HepG2 (cell line): ENCODE results near the gene WBP1. TPM values are rescaled to one million over a fixed set of nuclear protein-coding genes. Genes with fewer than 3 reads are reported as not detected.

Experiments used
- E2F1 ChIP-seq: sonication (generic); formaldehyde crosslinking; IDR thresholded peaks from 2 replicates; pipeline ENCODE4 v1.5.0; 2020; ENCODE audit warnings: missing genetic modification reagents
- FOXA3 ChIP-seq: IDR thresholded peaks from 2 replicates; pipeline ENCODE4 v1.6.1; 2016; ENCODE audit warnings: missing genetic modification reagents, missing compliant biosample characterization
- NR2F2 ChIP-seq: IDR thresholded peaks from 2 replicates; pipeline ENCODE4 v1.6.1; 2012; ENCODE audit warnings: low read depth, inconsistent platforms, borderline replicate concordance
- SETDB1 ChIP-seq: sonication (generic); formaldehyde crosslinking; IDR thresholded peaks from 2 replicates; pipeline ENCODE4 v1.5.1; 2020; ENCODE audit warnings: missing genetic modification reagents, mild to moderate bottlenecking, borderline replicate concordance
- SOX6 ChIP-seq, 2 experiments: fragments of 450-650 bp in 1 of 2; sonication (generic) in 1 of 2; formaldehyde crosslinking in 1 of 2; IDR thresholded peaks; 2 replicates each; pipeline versions ENCODE4 v1.4.0 to v1.6.1; 2017 to 2020; ENCODE audit warnings: antibody characterized with exemption in 1 of 2, mild to moderate bottlenecking in 1 of 2, missing genetic modification reagents in 1 of 2
- TARDBP ChIP-seq: sonication (generic); formaldehyde crosslinking; IDR thresholded peaks from 2 replicates; pipeline ENCODE4 v1.8.0; 2022; ENCODE audit warnings: mild to moderate bottlenecking, missing genetic modification reagents
- THAP9 ChIP-seq: sonication (generic); formaldehyde crosslinking; IDR thresholded peaks from 2 replicates; pipeline ENCODE4; 2020; ENCODE audit warnings: missing genetic modification reagents, mild to moderate bottlenecking, borderline replicate concordance
- TOE1 ChIP-seq: sonication (generic); formaldehyde crosslinking; IDR thresholded peaks from 2 replicates; pipeline ENCODE4 v1.4.0; 2020; ENCODE audit warnings: mild to moderate bottlenecking, missing genetic modification reagents
- YY1 ChIP-seq: IDR thresholded peaks from 2 replicates; pipeline ENCODE4 v1.6.1; 2011; ENCODE audit warnings: low read length, low read depth, moderate library complexity, mild to moderate bottlenecking; ENCODE audit not compliant: insufficient read depth, insufficient replicate concordance
- ZNF878 ChIP-seq: sonication (generic); formaldehyde crosslinking; IDR thresholded peaks from 2 replicates; pipeline ENCODE4 v1.8.1; 2023; ENCODE audit warnings: mild to moderate bottlenecking, missing genetic modification reagents, moderate library complexity
- polyA plus RNA-seq, 8 experiments: library from polyadenylated mRNA; depleted of rRNA in 3 of 8; stranded (reverse) in 7 of 8; unstranded in 1 of 8; fragments of >200 nt; fragmentation: Illumina TruSeq in 4 of 8; extraction: Trizol in 4 of 8; gene quantifications; 2 replicates each; pipeline versions ENCODE4 v1.2.1 to v1.2.3, GENCODE V29; 2011 to 2016; ENCODE audit warnings: low read depth in 4 of 8, missing spikeins in 1 of 8, mixed read lengths in 1 of 8; ENCODE audit not compliant: insufficient read depth in 1 of 8
- total RNA-seq, 5 experiments: library from RNA; depleted of rRNA; stranded (reverse); fragments of >200 nt; fragmentation: Illumina TruSeq; extraction: Trizol; gene quantifications; 2 replicates each; pipeline ENCODE4 v1.2.3, GENCODE V29; 2016; ENCODE audit warnings: low read depth in 1 of 5
- TF ChIP-seq, protein P1 (sequence below): sonication (generic); formaldehyde crosslinking; IDR thresholded peaks from 2 replicates; pipeline ENCODE4 v1.5.1; 2020; ENCODE audit warnings: missing genetic modification reagents, mild to moderate bottlenecking, borderline replicate concordance
- TF ChIP-seq, protein P2 (sequence below): fragments of 450-650 bp; IDR thresholded peaks from 2 replicates; pipeline ENCODE4 v1.6.1; 2017; ENCODE audit warnings: mild to moderate bottlenecking
- TF ChIP-seq, protein P3 (sequence below): sonication (generic); formaldehyde crosslinking; IDR thresholded peaks from 2 replicates; pipeline ENCODE4 v1.4.0; 2020; ENCODE audit warnings: mild to moderate bottlenecking, missing genetic modification reagents

The WBP1 gene
- total and polyA plus RNA-seq, 2 of the 13 experiments (the other 11 are each of a cell fraction or from before 2014, with no cell fraction given) = 38.8 to 85.7 TPM

DNA sequence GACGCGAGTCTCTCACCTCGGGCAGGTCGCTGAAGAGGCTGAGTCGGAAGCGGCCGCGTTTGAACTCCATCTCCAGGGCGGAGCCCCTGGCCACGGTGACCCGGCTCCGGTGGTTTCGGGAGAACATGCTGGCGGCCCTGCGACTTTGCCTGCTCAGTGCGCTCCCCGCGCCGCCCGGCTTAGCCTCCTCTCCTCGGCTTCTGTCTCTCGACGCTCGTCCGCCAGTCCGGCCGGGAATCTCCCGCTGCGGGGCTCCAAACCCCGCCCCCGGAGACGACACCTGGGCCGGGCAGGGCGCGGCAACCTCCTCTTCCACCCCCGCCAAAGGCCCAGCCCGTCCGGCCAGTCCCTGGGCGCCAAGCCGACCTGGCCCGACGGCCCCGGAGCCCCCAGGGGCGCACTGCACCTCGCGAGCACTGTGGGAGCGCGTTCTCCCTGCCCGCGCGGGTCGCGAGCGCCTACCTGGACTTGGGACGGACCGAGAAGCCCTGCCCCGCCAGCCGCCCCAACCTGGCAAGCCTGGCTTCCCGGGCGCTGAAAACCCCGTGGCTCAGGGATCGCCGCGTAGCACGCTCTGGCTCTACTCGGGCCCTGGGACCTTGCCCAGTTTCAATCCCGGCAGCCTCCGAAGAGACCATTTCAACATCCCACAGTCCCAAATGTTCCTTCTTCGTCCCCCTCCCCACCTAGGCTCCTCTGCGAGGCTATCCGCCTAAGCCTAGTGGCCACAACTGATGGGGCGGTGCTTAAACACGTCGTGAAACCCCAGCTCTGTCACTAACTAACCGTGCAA lies 16.4 kb upstream of the WBP1 start, which contains the start of gene RTKN (continued):
- TF ChIP-seq THAP9 (CRISPR knock-in tag) = no peak; the same call in 1 of the 2 replicates
- TF ChIP-seq SETDB1 = no peak
- TF ChIP-seq, protein P1, sequence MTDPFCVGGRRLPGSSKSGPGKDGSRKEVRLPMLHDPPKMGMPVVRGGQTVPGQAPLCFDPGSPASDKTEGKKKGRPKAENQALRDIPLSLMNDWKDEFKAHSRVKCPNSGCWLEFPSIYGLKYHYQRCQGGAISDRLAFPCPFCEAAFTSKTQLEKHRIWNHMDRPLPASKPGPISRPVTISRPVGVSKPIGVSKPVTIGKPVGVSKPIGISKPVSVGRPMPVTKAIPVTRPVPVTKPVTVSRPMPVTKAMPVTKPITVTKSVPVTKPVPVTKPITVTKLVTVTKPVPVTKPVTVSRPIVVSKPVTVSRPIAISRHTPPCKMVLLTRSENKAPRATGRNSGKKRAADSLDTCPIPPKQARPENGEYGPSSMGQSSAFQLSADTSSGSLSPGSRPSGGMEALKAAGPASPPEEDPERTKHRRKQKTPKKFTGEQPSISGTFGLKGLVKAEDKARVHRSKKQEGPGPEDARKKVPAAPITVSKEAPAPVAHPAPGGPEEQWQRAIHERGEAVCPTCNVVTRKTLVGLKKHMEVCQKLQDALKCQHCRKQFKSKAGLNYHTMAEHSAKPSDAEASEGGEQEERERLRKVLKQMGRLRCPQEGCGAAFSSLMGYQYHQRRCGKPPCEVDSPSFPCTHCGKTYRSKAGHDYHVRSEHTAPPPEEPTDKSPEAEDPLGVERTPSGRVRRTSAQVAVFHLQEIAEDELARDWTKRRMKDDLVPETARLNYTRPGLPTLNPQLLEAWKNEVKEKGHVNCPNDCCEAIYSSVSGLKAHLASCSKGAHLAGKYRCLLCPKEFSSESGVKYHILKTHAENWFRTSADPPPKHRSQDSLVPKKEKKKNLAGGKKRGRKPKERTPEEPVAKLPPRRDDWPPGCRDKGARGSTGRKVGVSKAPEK (CRISPR knock-in tag) = peak; percentile 43; the same call in 1 of the 2 replicates
- TF ChIP-seq YY1 = no peak
- no peak for TF ChIP-seq SOX6 (IDR thresholded peaks at IDR 0.05)
- peak; percentile 70 for TF ChIP-seq SOX6 (CRISPR knock-in tag; IDR thresholded peaks at IDR 0.05)
- TF ChIP-seq, protein P2, sequence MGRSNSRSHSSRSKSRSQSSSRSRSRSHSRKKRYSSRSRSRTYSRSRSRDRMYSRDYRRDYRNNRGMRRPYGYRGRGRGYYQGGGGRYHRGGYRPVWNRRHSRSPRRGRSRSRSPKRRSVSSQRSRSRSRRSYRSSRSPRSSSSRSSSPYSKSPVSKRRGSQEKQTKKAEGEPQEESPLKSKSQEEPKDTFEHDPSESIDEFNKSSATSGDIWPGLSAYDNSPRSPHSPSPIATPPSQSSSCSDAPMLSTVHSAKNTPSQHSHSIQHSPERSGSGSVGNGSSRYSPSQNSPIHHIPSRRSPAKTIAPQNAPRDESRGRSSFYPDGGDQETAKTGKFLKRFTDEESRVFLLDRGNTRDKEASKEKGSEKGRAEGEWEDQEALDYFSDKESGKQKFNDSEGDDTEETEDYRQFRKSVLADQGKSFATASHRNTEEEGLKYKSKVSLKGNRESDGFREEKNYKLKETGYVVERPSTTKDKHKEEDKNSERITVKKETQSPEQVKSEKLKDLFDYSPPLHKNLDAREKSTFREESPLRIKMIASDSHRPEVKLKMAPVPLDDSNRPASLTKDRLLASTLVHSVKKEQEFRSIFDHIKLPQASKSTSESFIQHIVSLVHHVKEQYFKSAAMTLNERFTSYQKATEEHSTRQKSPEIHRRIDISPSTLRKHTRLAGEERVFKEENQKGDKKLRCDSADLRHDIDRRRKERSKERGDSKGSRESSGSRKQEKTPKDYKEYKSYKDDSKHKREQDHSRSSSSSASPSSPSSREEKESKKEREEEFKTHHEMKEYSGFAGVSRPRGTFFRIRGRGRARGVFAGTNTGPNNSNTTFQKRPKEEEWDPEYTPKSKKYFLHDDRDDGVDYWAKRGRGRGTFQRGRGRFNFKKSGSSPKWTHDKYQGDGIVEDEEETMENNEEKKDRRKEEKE = no peak
- peak; percentile 82; the same call in 1 of the 2 replicates for TF ChIP-seq TOE1 (CRISPR knock-in tag)
- TF ChIP-seq E2F1 (CRISPR knock-in tag) = peak; percentile 82
- TF ChIP-seq, protein P3, sequence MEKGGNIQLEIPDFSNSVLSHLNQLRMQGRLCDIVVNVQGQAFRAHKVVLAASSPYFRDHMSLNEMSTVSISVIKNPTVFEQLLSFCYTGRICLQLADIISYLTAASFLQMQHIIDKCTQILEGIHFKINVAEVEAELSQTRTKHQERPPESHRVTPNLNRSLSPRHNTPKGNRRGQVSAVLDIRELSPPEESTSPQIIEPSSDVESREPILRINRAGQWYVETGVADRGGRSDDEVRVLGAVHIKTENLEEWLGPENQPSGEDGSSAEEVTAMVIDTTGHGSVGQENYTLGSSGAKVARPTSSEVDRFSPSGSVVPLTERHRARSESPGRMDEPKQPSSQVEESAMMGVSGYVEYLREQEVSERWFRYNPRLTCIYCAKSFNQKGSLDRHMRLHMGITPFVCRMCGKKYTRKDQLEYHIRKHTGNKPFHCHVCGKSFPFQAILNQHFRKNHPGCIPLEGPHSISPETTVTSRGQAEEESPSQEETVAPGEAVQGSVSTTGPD (CRISPR knock-in tag) = no peak
- peak; percentile 79 for TF ChIP-seq TARDBP
- peak; percentile 67; the same call in 1 of the 2 replicates for TF ChIP-seq FOXA3
- TF ChIP-seq NR2F2 = no peak
- peak; percentile 94; the same call in 1 of the 2 replicates for TF ChIP-seq ZNF878
